ENCODE measurements around the gene BMPR1B.

GRCh38 chr4:94889523-94889922 lies 131.8 kb downstream of the BMPR1B start:
- TF ChIP-seq EZH2 (IDR thresholded peaks at IDR 0.05; ENCODE audit: borderline replicate concordance, low read length) (no peak), CTCF (conservative IDR thresholded peaks at IDR 0.05 in 1 of 2, IDR thresholded peaks at IDR 0.05 in 1 of 2; ENCODE audit: extremely low read depth in 1 of 2, insufficient read depth in 1 of 2, low read depth in 1 of 2, low read length in 2 of 2) (no peak)

All from mammary epithelial cell (primary cell).